Right atrium auricular region (tissue), 2 donors: ENCODE data around the gene ZFR2. TPM values are rescaled to one million over a fixed set of nuclear protein-coding genes. Genes with fewer than 3 reads are reported as not detected.
"Not testable (repeated sequence)": the region's sequence is repeated elsewhere in the genome, so short reads cannot be mapped to it uniquely, and the experiment has no call there.

Source experiments
- DNase-seq: peaks from one replicate; pipeline ENCODE4 v3.0.0-alpha.2; 2019; ENCODE audit warnings: low spot score
- H3K27ac ChIP-seq, 2 donors: fragments of 200-600 bp; sonication (generic); 1 replicate in 1 of 2; 2 replicates in 1 of 2; pipeline ENCODE4 v1.5.1; 2016 to 2019
- H3K27me3 ChIP-seq, 2 donors: fragments of 200-600 bp; sonication (generic); one replicate each; pipeline versions ENCODE4 v1.5.1 to v1.6.0; 2017 to 2019
- H3K36me3 ChIP-seq: fragments of 200-600 bp; sonication (generic); one replicate; pipeline ENCODE4 v1.5.1; 2016
- H3K4me1 ChIP-seq, 2 donors: fragments of 200-600 bp; sonication (generic); one replicate each; pipeline versions ENCODE4 v1.5.1 to v1.6.0; 2017 to 2019
- H3K4me3 ChIP-seq, 2 donors: fragments of 200-600 bp; sonication (generic); 1 replicate in 1 of 2; 2 replicates in 1 of 2; pipeline ENCODE4 v1.5.1; 2017 to 2019; ENCODE audit warnings: mild to moderate bottlenecking in 1 of 2, moderate library complexity in 1 of 2
- H3K9me3 ChIP-seq, 2 donors: fragments of 200-600 bp; sonication (generic); one replicate each; pipeline ENCODE4 v1.5.1; 2019
- total RNA-seq, 2 donors: library from RNA; depleted of rRNA; stranded (reverse); fragments of >200 nt; gene quantifications; one replicate each; pipeline ENCODE4 v1.1.0, GENCODE V29; 2016
- TF ChIP-seq, protein P1 (sequence below), 2 donors: fragments of 200-600 bp; sonication (generic); IDR thresholded peaks; one replicate each; pipeline ENCODE4 v1.5.1; 2019; ENCODE audit warnings: antibody characterized with exemption in 2 of 2

The ZFR2 gene
- total RNA-seq, 2 donors from 2014 or later: not detected

DNA sequence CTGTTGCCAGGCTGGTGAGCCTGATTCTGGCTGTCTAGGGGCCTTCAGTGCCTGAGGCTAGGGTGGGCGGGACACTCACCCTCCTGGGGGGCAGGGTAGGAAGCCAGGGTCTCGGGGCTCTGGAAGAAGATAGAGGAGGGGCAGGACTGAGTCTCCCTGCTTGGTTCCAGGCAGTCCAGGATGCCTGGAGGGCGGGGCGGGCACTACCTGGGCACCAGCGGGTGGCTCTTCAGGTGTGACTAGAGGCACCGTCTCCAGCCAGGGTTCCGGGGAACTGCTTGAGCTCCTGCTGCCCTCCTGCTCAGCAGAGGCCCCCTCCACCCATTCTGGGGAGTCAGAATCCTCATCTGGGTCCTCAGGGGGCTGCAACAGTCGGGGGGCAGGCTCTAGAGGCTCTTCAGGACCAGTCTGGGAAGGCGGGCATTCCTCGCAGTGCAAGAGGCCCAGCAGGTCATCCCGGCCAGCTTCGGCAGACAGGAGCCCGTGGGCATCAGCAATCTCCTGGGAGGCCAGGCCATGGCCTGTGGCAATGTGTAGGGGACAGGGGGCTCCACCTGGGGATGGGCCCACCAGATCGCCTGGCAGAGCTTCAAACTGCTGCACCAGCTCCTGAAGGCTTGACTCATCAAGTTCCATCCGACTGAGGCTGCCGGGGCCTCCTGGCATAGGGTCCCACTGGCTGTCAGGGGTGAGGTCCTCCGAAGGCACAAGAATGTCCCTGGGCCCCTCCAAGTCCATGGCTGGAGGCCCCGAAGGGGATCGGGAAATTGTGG, 109.2 kb downstream of the ZFR2 start:
- Histone ChIP-seq H3K9me3 (no peaks in the 10 kb centered on the region), H3K4me3 (no peak overlapping the region), H3K27me3 (no peaks in the 10 kb centered on the region), H3K27ac (no peak overlapping the region), H3K4me1 (peaks cover 0 to 36% of the 10 kb centered on the region in 2 donors), H3K36me3 (peaks cover 18% of the 10 kb centered on the region)
- TF ChIP-seq, protein P1, sequence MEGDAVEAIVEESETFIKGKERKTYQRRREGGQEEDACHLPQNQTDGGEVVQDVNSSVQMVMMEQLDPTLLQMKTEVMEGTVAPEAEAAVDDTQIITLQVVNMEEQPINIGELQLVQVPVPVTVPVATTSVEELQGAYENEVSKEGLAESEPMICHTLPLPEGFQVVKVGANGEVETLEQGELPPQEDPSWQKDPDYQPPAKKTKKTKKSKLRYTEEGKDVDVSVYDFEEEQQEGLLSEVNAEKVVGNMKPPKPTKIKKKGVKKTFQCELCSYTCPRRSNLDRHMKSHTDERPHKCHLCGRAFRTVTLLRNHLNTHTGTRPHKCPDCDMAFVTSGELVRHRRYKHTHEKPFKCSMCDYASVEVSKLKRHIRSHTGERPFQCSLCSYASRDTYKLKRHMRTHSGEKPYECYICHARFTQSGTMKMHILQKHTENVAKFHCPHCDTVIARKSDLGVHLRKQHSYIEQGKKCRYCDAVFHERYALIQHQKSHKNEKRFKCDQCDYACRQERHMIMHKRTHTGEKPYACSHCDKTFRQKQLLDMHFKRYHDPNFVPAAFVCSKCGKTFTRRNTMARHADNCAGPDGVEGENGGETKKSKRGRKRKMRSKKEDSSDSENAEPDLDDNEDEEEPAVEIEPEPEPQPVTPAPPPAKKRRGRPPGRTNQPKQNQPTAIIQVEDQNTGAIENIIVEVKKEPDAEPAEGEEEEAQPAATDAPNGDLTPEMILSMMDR (IDR thresholded peaks at IDR 0.05): no peak
- no peak for DNase-seq

DNA sequence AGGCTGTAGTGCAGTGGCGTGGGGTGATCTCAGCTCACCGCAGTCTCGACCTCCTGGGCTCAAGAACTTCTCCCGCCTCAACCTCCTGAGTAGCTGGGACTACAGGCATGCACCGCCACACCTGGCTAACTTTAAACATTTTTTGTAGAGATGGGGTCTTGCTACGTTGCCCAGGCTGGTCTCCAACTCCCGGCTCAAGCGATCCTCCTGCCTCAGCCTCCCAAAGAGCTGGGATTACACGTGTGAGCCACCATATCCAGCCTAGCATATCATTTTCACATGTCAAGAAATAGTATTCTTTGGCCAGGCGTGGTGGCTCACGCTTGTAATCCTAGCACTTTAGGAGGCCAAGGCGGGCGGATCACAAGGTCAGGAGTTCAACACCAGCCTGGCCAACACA, 110.5 kb downstream of the ZFR2 start:
- H3K27ac ChIP-seq, H3K9me3 ChIP-seq, H3K27me3 ChIP-seq, H3K4me3 ChIP-seq, DNase-seq: not testable (repeated sequence)
- peaks cover 0 to 30% of the 10 kb centered on the region in 2 donors for H3K4me1 ChIP-seq
- H3K36me3 ChIP-seq: peaks cover 30% of the 10 kb centered on the region

DNA sequence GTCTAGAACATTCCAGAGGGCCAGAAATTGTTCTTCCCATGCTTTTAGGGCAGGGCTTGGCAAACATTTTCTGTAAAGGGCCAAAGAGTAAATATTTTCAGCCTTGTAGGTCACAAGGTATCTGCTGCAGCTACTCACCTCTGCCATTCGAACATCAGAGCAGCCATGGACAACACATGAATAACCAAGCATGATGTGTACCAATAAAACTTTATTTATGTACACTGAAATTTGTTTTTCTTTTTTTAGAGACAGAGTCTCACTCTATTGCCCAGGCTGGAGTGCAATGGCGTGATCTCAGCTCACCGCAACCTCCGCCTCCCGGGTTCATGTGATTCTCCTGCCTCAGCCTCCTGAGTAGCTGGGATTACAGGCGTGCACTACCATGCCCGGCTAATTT, 111.1 kb downstream of the ZFR2 start:
- peaks cover 36% of the 10 kb centered on the region for H3K36me3 ChIP-seq
- DNase-seq, H3K4me3 ChIP-seq, H3K9me3 ChIP-seq, H3K27ac ChIP-seq, H3K27me3 ChIP-seq: not testable (repeated sequence)
- H3K4me1 ChIP-seq: peaks cover 0 to 27% of the 10 kb centered on the region in 2 donors

Other genes starting within 250 kb of the ZFR2 start
- 10 to 100 TPM; 11.2 to 22.8 TPM for gene CACTIN, start 242.2 kb downstream of the ZFR2 start, total RNA-seq
- gene PIP5K1C, start 168.6 kb downstream of the ZFR2 start, total RNA-seq: 10 to 100 TPM; 31.3 to 45.8 TPM
- 1 to 10 TPM in 1 of 2 donors, not detected in 1; 1.1 TPM for gene TJP3, start 160.7 kb downstream of the ZFR2 start, total RNA-seq
- gene APBA3, start 107.3 kb downstream of the ZFR2 start, total RNA-seq: 10 to 100 TPM; 14.7 to 24.8 TPM
- gene MRPL54, start 106.4 kb downstream of the ZFR2 start, total RNA-seq: 10 to 100 TPM; 81.0 to 84.4 TPM
- gene RAX2, start 96.8 kb downstream of the ZFR2 start, total RNA-seq: not detected
- gene MATK, start 82.7 kb downstream of the ZFR2 start, total RNA-seq: 1 to 10 TPM in 1 of 2 donors, under 1 TPM in 1; 0.26 to 1.5 TPM
- gene ATCAY, start 11.6 kb upstream of the ZFR2 start, total RNA-seq: not detected
- 1,000 to 10,000 TPM; 1,342 to 2,195 TPM for gene NMRK2, start 64.0 kb upstream of the ZFR2 start, total RNA-seq
- gene DAPK3, start 102.1 kb upstream of the ZFR2 start, total RNA-seq: 100 to 1,000 TPM in 1 of 2 donors, 10 to 100 TPM in 1; 46.2 to 202 TPM
- gene EEF2, start 116.4 kb upstream of the ZFR2 start, total RNA-seq: 1,000 to 10,000 TPM; 1,205 to 1,737 TPM
- gene PIAS4, start 138.7 kb upstream of the ZFR2 start, total RNA-seq: 10 to 100 TPM; 10.9 to 11.4 TPM
- 10 to 100 TPM; 33.8 to 50.0 TPM for gene ZBTB7A, start 197.9 kb upstream of the ZFR2 start, total RNA-seq